ENCODE results near the gene CHI3L2.

DNA sequence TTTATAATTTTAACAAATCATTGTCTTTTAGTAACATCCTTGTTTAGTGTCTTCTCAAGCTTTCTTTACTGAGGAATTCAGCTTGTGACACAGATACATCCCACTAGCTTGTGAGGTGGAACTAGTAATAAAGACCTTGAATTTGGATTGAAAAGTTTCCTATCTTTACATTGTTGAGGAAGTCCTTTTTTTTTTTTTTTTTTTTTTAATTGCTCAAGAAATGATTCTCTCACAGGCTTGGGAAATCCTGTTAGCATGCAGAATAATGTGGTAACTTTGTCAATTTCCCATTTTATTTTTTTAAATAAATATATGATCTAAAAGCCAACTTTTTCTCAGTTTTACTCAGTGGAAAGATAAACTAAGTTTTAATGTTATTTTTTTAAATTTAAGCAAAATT, 42.9 kb upstream of the CHI3L2 start:
- TF ChIP-seq, protein P1, sequence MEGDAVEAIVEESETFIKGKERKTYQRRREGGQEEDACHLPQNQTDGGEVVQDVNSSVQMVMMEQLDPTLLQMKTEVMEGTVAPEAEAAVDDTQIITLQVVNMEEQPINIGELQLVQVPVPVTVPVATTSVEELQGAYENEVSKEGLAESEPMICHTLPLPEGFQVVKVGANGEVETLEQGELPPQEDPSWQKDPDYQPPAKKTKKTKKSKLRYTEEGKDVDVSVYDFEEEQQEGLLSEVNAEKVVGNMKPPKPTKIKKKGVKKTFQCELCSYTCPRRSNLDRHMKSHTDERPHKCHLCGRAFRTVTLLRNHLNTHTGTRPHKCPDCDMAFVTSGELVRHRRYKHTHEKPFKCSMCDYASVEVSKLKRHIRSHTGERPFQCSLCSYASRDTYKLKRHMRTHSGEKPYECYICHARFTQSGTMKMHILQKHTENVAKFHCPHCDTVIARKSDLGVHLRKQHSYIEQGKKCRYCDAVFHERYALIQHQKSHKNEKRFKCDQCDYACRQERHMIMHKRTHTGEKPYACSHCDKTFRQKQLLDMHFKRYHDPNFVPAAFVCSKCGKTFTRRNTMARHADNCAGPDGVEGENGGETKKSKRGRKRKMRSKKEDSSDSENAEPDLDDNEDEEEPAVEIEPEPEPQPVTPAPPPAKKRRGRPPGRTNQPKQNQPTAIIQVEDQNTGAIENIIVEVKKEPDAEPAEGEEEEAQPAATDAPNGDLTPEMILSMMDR (IDR thresholded peaks at IDR 0.05) = no peak
- TF ChIP-seq EZH2 (IDR thresholded peaks at IDR 0.05; ENCODE audit: borderline replicate concordance, insufficient read depth, low read depth, low read length, poor library complexity, severe bottlenecking) = no peak

Measured in B cell (primary cell).